ENCODE measurements around the gene PROB1. TPM values are rescaled to one million over a fixed set of nuclear protein-coding genes. Genes with fewer than 3 reads are reported as not detected.

PROB1 gene
- total and polyA plus RNA-seq, 9 of the 15 experiments (the other 6 are each of a cell fraction or from before 2014, with no cell fraction given): 0.01 to 1.8 (median 0.47) TPM

DNA sequence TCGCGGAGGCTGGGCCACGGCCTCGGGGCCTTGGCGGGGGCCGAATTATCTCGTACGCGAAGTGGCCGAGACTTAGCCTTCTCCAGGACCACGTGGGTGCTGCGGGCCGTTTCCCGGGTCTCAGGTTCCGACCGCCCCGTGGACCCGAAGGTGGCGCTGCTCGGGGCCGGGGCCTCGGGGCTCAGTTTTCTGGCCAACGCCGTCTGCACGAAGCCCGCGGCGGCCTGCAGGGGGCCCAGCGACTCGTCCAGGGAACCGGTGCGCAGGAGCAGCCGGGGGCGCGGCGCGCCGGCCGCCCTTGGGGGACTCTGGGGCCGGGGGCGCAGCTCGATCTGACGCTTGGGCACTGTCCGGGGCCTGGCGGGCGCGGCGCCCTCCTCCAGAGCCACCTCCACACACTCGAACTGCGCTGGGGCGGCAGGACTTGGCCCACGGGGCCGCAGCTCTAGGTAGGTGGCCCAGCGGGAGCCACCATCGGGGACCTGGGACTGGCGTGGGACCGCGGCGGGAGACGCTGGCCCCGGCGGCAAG, 716 bp downstream of the PROB1 start:
- in situ Hi-C loops (cut with MboI): no loop called here
- no peak overlapping the region for H3K9ac ChIP-seq (ENCODE audit: insufficient read depth in 1 of 2, low read depth in 2 of 2, low read length in 2 of 2)
- no TSS peak for BruUV-seq (replicated peaks)

More for the DNA sequence above, 716 bp downstream of the PROB1 start:
- POLR2A ChIA-PET: no interaction called here
- TF ChIP-seq POLR2G (IDR thresholded peaks at IDR 0.05; ENCODE audit: low read depth, low read length) (0 out of 2 replicates have a peak, but pooled peaks have one; percentile 36), RREB1 (CRISPR knock-in tag; IDR thresholded peaks at IDR 0.05) (no peak)
- H2AFZ ChIP-seq (ENCODE audit: low read depth, low read length): no peak overlapping the region
- H3K4me3 ChIP-seq: no peak overlapping the region
- CTCF ChIA-PET (ENCODE audit: low intra/inter-chr PET ratio): no interaction called here
- no peak overlapping the region for H3K27ac ChIP-seq (ENCODE audit: extremely low read depth, low read depth, low read length)
- H3K27me3 ChIP-seq (ENCODE audit: control insufficient read depth in 2 of 2, insufficient read depth in 2 of 2, low read length in 2 of 2): no peaks in the 10 kb centered on the region
- no peaks in the 10 kb centered on the region for H3K79me2 ChIP-seq (ENCODE audit: control insufficient read depth, insufficient read depth, low read length)
- H3K4me2 ChIP-seq (ENCODE audit: insufficient read depth, low read length): no peak overlapping the region
- no peaks in the 10 kb centered on the region for H4K20me1 ChIP-seq (replicated peaks; ENCODE audit: control insufficient read depth, insufficient read depth, low read length)
- FAIRE-seq: no peak
- H3K9me1 ChIP-seq (ENCODE audit: control insufficient read depth, insufficient read depth, low read length): no peaks in the 10 kb centered on the region
- no peaks in the 10 kb centered on the region; the same call in 1 of the 2 replicates for H3K9me3 ChIP-seq (replicated peaks; ENCODE audit: control insufficient read depth, insufficient read depth, low read depth, low read length)
- DNase-seq (ENCODE audit: extremely low read depth in 1 of 4, low spot score in 3 of 4): no peak
- H3K4me1 ChIP-seq (replicated peaks in 1 of 2; ENCODE audit: control insufficient read depth in 2 of 2, insufficient read depth in 2 of 2, low read length in 2 of 2): peaks cover 7 to 13% of the 10 kb centered on the region in 2 experiments
- WGBS (ENCODE audit: insufficient coverage, low coverage, missing lambda C conversion rate): 97% methylated on average over 22 of the region's 62 CpGs
- no peak for ATAC-seq
- H3K36me3 ChIP-seq (ENCODE audit: control insufficient read depth, insufficient read depth, low read length): no peaks in the 10 kb centered on the region
- intact Hi-C loops (cut with micrococcal nuclease): no loop called here
